HepG2 (cell line): ENCODE results near the gene DAPK1. TPM values are rescaled to one million over a fixed set of nuclear protein-coding genes. Genes with fewer than 3 reads are reported as not detected.

Experiments used
- BORCS8-MEF2B ChIP-seq: sonication (generic); formaldehyde crosslinking; IDR thresholded peaks from 2 replicates; pipeline ENCODE4 v1.8.0; 2022; ENCODE audit warnings: mild to moderate bottlenecking, missing genetic modification reagents
- ETV6 ChIP-seq: sonication (generic); formaldehyde crosslinking; conservative IDR thresholded peaks from 2 replicates; pipeline ENCODE4 v1.4.0; 2020; ENCODE audit warnings: missing genetic modification reagents
- GLI4 ChIP-seq: sonication (generic); formaldehyde crosslinking; IDR thresholded peaks from 2 replicates; pipeline ENCODE4 v1.5.1; 2020; ENCODE audit warnings: missing genetic modification reagents, mild to moderate bottlenecking, moderate library complexity, borderline replicate concordance
- IKZF1 ChIP-seq: fragments of 450-650 bp; IDR thresholded peaks from 2 replicates; pipeline ENCODE4 v1.7.1; 2016
- KAT8 ChIP-seq: IDR thresholded peaks from 2 replicates; pipeline ENCODE4 v1.6.1; 2016; ENCODE audit warnings: missing genetic modification reagents, missing compliant biosample characterization
- MATR3 ChIP-seq: sonication (generic); formaldehyde crosslinking; IDR thresholded peaks from 2 replicates; pipeline ENCODE4 v1.4.0; 2020; ENCODE audit warnings: missing genetic modification reagents
- NCOA5 ChIP-seq: sonication (generic); formaldehyde crosslinking; IDR thresholded peaks from 2 replicates; pipeline ENCODE4 v1.4.0; 2020; ENCODE audit warnings: missing genetic modification reagents
- NFE2L1 ChIP-seq: sonication (generic); formaldehyde crosslinking; IDR thresholded peaks from 2 replicates; pipeline ENCODE4 v1.4.0; 2020; ENCODE audit warnings: missing genetic modification reagents, mild to moderate bottlenecking, borderline replicate concordance
- ZFP82 ChIP-seq: sonication (generic); formaldehyde crosslinking; IDR thresholded peaks from 2 replicates; pipeline ENCODE4 v1.5.1; 2020; ENCODE audit warnings: mild to moderate bottlenecking, missing genetic modification reagents, borderline replicate concordance
- ZNF101 ChIP-seq: sonication (generic); formaldehyde crosslinking; IDR thresholded peaks from 2 replicates; pipeline ENCODE4 v1.4.0; 2020; ENCODE audit warnings: mild to moderate bottlenecking, low read depth, missing genetic modification reagents, borderline replicate concordance
- ZNF20 ChIP-seq: sonication (generic); formaldehyde crosslinking; IDR thresholded peaks from 2 replicates; pipeline ENCODE4 v1.4.0; 2020; ENCODE audit warnings: mild to moderate bottlenecking, moderate library complexity, missing genetic modification reagents
- ZNF296 ChIP-seq: sonication (generic); formaldehyde crosslinking; conservative IDR thresholded peaks from 2 replicates; pipeline ENCODE4 v1.5.0; 2020; ENCODE audit warnings: mild to moderate bottlenecking, missing genetic modification reagents
- ZNF564 ChIP-seq: sonication (generic); formaldehyde crosslinking; IDR thresholded peaks from 2 replicates; pipeline ENCODE4 v1.8.1; 2023; ENCODE audit warnings: mild to moderate bottlenecking, missing genetic modification reagents
- ZNF577 ChIP-seq: sonication (generic); formaldehyde crosslinking; IDR thresholded peaks from 2 replicates; pipeline ENCODE4 v1.4.0; 2020; ENCODE audit warnings: mild to moderate bottlenecking, low read depth, missing genetic modification reagents, borderline replicate concordance
- ZNF788 ChIP-seq: sonication (generic); formaldehyde crosslinking; IDR thresholded peaks from 2 replicates; pipeline ENCODE4 v1.5.0; 2020; ENCODE audit warnings: mild to moderate bottlenecking, missing genetic modification reagents, borderline replicate concordance
- polyA plus RNA-seq, 8 experiments: library from polyadenylated mRNA; depleted of rRNA in 3 of 8; stranded (reverse) in 7 of 8; unstranded in 1 of 8; fragments of >200 nt; fragmentation: Illumina TruSeq in 4 of 8; extraction: Trizol in 4 of 8; gene quantifications; 2 replicates each; pipeline versions ENCODE4 v1.2.1 to v1.2.3, GENCODE V29; 2011 to 2016; ENCODE audit warnings: low read depth in 4 of 8, missing spikeins in 1 of 8, mixed read lengths in 1 of 8; ENCODE audit not compliant: insufficient read depth in 1 of 8
- total RNA-seq, 5 experiments: library from RNA; depleted of rRNA; stranded (reverse); fragments of >200 nt; fragmentation: Illumina TruSeq; extraction: Trizol; gene quantifications; 2 replicates each; pipeline ENCODE4 v1.2.3, GENCODE V29; 2016; ENCODE audit warnings: low read depth in 1 of 5
- TF ChIP-seq, protein P1 (sequence below): sonication (generic); formaldehyde crosslinking; IDR thresholded peaks from 2 replicates; pipeline ENCODE4 v1.5.1; 2020; ENCODE audit warnings: mild to moderate bottlenecking, missing genetic modification reagents
- TF ChIP-seq, protein P2 (sequence below): fragments of 450-650 bp; IDR thresholded peaks from 2 replicates; pipeline ENCODE4 v1.6.1; 2017
- TF ChIP-seq, protein P3 (sequence below): sonication (generic); formaldehyde crosslinking; IDR thresholded peaks from 2 replicates; pipeline ENCODE4 v1.4.0; 2020; ENCODE audit warnings: missing genetic modification reagents, borderline replicate concordance
- TF ChIP-seq, protein P4 (sequence below): IDR thresholded peaks from 2 replicates; pipeline ENCODE4 v1.6.1; 2012; ENCODE audit warnings: inconsistent platforms
- TF ChIP-seq, protein P5 (sequence below): sonication (generic); formaldehyde crosslinking; IDR thresholded peaks from 2 replicates; pipeline ENCODE4 v1.4.0; 2020; ENCODE audit warnings: missing genetic modification reagents, mild to moderate bottlenecking, borderline replicate concordance

Gene DAPK1
- total and polyA plus RNA-seq, 2 of the 13 experiments (the other 11 are each of a cell fraction or from before 2014, with no cell fraction given) = 35.7 to 35.9 TPM

DNA sequence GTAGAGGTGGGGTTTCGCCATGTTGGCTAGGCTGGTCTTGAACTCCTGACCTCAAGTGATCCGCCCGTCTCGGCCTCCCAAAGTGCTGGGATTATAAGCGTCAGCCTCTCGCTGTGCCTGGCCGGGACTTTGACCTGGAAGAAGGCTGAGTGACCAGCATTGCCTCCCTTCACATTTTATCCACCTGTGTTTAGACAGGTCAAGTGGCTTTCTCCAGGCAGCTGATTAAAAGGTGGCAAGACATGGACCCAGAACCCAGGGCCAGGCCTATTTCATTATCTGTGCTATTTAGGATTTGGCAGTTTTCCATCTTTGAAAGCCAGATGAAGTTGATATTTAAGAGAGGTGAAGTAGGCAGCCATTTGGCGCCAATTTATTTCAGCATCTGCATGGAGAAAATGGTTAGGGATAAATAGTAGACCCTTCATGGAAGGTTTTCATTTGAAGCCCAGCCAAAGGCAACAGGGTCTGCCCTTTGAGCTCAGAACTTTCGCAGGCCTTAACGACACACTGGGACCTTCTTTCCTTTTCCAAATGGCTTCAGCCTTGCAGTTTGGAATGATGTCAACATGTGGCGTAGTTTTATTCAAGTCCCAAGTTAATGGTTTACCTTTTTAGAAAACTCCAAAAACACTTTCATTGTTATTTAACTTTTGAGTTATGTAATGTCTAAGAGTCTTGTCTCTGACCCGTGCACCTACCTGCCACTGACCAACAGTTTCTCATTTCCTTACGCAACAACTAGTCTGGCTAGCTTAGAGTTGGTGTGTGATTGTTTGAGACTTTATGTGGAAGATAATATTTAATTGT is 8.4 kb downstream of the DAPK1 start (continued):
- TF ChIP-seq NCOA5 (CRISPR knock-in tag) (no peak), ZNF296 (CRISPR knock-in tag) (no peak), ZNF788 (no peak), ZNF564 (CRISPR knock-in tag) (no peak), IKZF1 (no peak), NFE2L1 (CRISPR knock-in tag) (no peak), KAT8 (peak; percentile 61), GLI4 (CRISPR knock-in tag) (no peak), ZFP82 (no peak), MATR3 (CRISPR knock-in tag) (no peak), ZNF20 (no peak), ZNF101 (CRISPR knock-in tag) (no peak), ETV6 (CRISPR knock-in tag) (no peak), ZNF577 (CRISPR knock-in tag) (no peak), BORCS8-MEF2B (CRISPR knock-in tag) (no peak)
- TF ChIP-seq, protein P1, sequence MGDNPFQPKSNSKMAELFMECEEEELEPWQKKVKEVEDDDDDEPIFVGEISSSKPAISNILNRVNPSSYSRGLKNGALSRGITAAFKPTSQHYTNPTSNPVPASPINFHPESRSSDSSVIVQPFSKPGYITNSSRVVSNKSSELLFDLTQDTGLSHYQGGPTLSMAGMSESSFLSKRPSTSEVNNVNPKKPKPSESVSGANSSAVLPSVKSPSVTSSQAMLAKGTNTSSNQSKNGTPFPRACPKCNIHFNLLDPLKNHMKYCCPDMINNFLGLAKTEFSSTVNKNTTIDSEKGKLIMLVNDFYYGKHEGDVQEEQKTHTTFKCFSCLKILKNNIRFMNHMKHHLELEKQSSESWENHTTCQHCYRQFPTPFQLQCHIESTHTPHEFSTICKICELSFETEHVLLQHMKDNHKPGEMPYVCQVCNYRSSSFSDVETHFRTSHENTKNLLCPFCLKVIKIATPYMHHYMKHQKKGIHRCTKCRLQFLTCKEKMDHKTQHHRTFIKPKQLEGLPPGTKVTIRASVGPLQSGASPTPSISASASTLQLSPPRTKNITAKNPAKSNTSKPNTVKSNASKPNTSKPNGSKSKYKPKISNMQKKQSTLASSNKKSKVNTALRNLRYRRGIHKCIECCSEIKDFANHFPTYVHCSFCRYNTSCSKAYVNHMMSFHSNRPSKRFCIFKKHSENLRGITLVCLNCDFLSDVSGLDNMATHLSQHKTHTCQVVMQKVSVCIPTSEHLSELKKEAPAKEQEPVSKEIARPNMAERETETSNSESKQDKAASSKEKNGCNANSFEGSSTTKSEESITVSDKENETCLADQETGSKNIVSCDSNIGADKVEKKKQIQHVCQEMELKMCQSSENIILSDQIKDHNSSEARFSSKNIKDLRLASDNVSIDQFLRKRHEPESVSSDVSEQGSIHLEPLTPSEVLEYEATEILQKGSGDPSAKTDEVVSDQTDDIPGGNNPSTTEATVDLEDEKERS (CRISPR knock-in tag) = no peak
- TF ChIP-seq, protein P2, sequence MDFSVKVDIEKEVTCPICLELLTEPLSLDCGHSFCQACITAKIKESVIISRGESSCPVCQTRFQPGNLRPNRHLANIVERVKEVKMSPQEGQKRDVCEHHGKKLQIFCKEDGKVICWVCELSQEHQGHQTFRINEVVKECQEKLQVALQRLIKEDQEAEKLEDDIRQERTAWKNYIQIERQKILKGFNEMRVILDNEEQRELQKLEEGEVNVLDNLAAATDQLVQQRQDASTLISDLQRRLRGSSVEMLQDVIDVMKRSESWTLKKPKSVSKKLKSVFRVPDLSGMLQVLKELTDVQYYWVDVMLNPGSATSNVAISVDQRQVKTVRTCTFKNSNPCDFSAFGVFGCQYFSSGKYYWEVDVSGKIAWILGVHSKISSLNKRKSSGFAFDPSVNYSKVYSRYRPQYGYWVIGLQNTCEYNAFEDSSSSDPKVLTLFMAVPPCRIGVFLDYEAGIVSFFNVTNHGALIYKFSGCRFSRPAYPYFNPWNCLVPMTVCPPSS = no peak
- TF ChIP-seq, protein P3, sequence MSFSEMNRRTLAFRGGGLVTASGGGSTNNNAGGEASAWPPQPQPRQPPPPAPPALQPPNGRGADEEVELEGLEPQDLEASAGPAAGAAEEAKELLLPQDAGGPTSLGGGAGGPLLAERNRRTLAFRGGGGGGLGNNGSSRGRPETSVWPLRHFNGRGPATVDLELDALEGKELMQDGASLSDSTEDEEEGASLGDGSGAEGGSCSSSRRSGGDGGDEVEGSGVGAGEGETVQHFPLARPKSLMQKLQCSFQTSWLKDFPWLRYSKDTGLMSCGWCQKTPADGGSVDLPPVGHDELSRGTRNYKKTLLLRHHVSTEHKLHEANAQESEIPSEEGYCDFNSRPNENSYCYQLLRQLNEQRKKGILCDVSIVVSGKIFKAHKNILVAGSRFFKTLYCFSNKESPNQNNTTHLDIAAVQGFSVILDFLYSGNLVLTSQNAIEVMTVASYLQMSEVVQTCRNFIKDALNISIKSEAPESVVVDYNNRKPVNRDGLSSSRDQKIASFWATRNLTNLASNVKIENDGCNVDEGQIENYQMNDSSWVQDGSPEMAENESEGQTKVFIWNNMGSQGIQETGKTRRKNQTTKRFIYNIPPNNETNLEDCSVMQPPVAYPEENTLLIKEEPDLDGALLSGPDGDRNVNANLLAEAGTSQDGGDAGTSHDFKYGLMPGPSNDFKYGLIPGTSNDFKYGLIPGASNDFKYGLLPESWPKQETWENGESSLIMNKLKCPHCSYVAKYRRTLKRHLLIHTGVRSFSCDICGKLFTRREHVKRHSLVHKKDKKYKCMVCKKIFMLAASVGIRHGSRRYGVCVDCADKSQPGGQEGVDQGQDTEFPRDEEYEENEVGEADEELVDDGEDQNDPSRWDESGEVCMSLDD = no peak
- TF ChIP-seq, protein P4, sequence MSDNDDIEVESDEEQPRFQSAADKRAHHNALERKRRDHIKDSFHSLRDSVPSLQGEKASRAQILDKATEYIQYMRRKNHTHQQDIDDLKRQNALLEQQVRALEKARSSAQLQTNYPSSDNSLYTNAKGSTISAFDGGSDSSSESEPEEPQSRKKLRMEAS = peak; percentile 34; the same call in 1 of the 2 replicates
- TF ChIP-seq, protein P5, sequence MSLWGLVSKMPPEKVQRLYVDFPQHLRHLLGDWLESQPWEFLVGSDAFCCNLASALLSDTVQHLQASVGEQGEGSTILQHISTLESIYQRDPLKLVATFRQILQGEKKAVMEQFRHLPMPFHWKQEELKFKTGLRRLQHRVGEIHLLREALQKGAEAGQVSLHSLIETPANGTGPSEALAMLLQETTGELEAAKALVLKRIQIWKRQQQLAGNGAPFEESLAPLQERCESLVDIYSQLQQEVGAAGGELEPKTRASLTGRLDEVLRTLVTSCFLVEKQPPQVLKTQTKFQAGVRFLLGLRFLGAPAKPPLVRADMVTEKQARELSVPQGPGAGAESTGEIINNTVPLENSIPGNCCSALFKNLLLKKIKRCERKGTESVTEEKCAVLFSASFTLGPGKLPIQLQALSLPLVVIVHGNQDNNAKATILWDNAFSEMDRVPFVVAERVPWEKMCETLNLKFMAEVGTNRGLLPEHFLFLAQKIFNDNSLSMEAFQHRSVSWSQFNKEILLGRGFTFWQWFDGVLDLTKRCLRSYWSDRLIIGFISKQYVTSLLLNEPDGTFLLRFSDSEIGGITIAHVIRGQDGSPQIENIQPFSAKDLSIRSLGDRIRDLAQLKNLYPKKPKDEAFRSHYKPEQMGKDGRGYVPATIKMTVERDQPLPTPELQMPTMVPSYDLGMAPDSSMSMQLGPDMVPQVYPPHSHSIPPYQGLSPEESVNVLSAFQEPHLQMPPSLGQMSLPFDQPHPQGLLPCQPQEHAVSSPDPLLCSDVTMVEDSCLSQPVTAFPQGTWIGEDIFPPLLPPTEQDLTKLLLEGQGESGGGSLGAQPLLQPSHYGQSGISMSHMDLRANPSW (CRISPR knock-in tag) = 0 out of 2 replicates have a peak, but pooled peaks have one; percentile 73
